MM.1S (cell line): ENCODE measurements around the gene HYAL3.

ENCODE experiments used
- DNase-seq: peaks from one replicate; pipeline ENCODE4 v3.0.0-alpha.2; 2015
- H2AFZ ChIP-seq: fragments of 300-600 bp; sonication (generic); 2 replicates; pipeline ENCODE4 v1.6.0; 2016; ENCODE audit warnings: antibody characterized with exemption, low read length
- H3F3A ChIP-seq: fragments of 300-600 bp; sonication (generic); 2 replicates; pipeline ENCODE4 v1.6.1; 2016; ENCODE audit warnings: mild to moderate bottlenecking, antibody characterized with exemption, low read length, moderate library complexity, mixed read lengths; ENCODE audit not compliant: insufficient read depth
- H3K27ac ChIP-seq: fragments of 300-600 bp; sonication (generic); 2 replicates; pipeline ENCODE4 v1.5.1; 2016; ENCODE audit warnings: mild to moderate bottlenecking, low read length
- H3K27me3 ChIP-seq: fragments of 300-600 bp; sonication (generic); replicated peaks from 2 replicates; pipeline ENCODE4 v1.6.0; 2016; ENCODE audit warnings: low read length; ENCODE audit not compliant: insufficient read depth
- H3K36me3 ChIP-seq: fragments of 300-600 bp; sonication (generic); replicated peaks from 2 replicates; pipeline ENCODE4 v1.6.1; 2016; ENCODE audit warnings: mild to moderate bottlenecking, low read length, mixed read lengths; ENCODE audit not compliant: insufficient read depth
- H3K4me1 ChIP-seq: fragments of 300-600 bp; sonication (generic); 2 replicates; pipeline ENCODE4 v1.6.1; 2016; ENCODE audit warnings: low read length, mixed read lengths
- H3K4me2 ChIP-seq: fragments of 300-600 bp; sonication (generic); 2 replicates; pipeline ENCODE4 v1.6.0; 2016; ENCODE audit warnings: low read depth, low read length
- H3K4me3 ChIP-seq: fragments of 300-600 bp; sonication (generic); 2 replicates; pipeline ENCODE4 v1.5.1; 2016; ENCODE audit warnings: low read length, mixed read lengths
- H3K79me2 ChIP-seq: fragments of 300-600 bp; sonication (generic); 2 replicates; pipeline ENCODE4 v1.6.1; 2016; ENCODE audit warnings: mixed run types, low read length, mixed read lengths
- H3K9ac ChIP-seq: fragments of 300-600 bp; sonication (generic); 2 replicates; pipeline ENCODE4 v1.6.1; 2016; ENCODE audit warnings: low read length, mixed read lengths
- H3K9me2 ChIP-seq: fragments of 300-600 bp; sonication (generic); replicated peaks from 2 replicates; pipeline ENCODE4 v1.6.1; 2016; ENCODE audit warnings: mild to moderate bottlenecking, low read length, mixed read lengths; ENCODE audit not compliant: insufficient read depth
- H3K9me3 ChIP-seq: fragments of 300-600 bp; sonication (generic); replicated peaks from 2 replicates; pipeline ENCODE4 v1.6.1; 2016; ENCODE audit warnings: mild to moderate bottlenecking, low read length, mixed read lengths; ENCODE audit not compliant: insufficient read depth
- H4K20me1 ChIP-seq: fragments of 300-600 bp; sonication (generic); 2 replicates; pipeline ENCODE4 v1.6.1; 2016; ENCODE audit warnings: mild to moderate bottlenecking, low read length, moderate library complexity, mixed read lengths; ENCODE audit not compliant: insufficient read depth
- CTCF ChIP-seq: fragments of 300-600 bp; sonication (generic); IDR thresholded peaks from 2 replicates; pipeline ENCODE4 v1.5.1; 2016; ENCODE audit warnings: antibody characterized with exemption, low read length, mixed read lengths
- EZH2 ChIP-seq: fragments of 300-600 bp; sonication (generic); optimal IDR thresholded peaks from 2 replicates; pipeline ENCODE3; 2017; ENCODE audit warnings: low read depth, mild to moderate bottlenecking, antibody characterized with exemption, low read length, mixed read lengths
- EZH2phosphoT487 ChIP-seq: fragments of 300-600 bp; sonication (generic); IDR thresholded peaks from 2 replicates; pipeline ENCODE4 v1.6.1; 2018; ENCODE audit warnings: antibody characterized with exemption, low read length

HYAL3 gene

GRCh38 chr3:50251220-50251619 lies 48.0 kb downstream of the HYAL3 start:
- Histone ChIP-seq H3K9me3 (no peaks in the 10 kb centered on the region), H4K20me1 (peaks cover 9% of the 10 kb centered on the region; the same call in 1 of the 2 replicates), H3K4me2 (no peak overlapping the region), H3K4me3 (no peak overlapping the region), H3K79me2 (peaks cover 59% of the 10 kb centered on the region), H3K36me3 (no peaks in the 10 kb centered on the region), H3K9me2 (no peaks in the 10 kb centered on the region), H3K9ac (no peak overlapping the region), H3K27me3 (no peaks in the 10 kb centered on the region), H3K4me1 (peaks cover 13% of the 10 kb centered on the region), H3K27ac (no peak overlapping the region), H2AFZ (no peak overlapping the region), H3F3A (peaks cover 11% of the 10 kb centered on the region)
- no peak for DNase-seq
- no peak for TF ChIP-seq EZH2
- no peak for TF ChIP-seq CTCF
- TF ChIP-seq EZH2phosphoT487, result no peak

GRCh38 chr3:50250514-50250913 lies 48.7 kb downstream of the HYAL3 start:
- Histone ChIP-seq H4K20me1 (peaks cover 9% of the 10 kb centered on the region; the same call in 1 of the 2 replicates), H3K27me3 (no peaks in the 10 kb centered on the region), H3K9me3 (no peaks in the 10 kb centered on the region), H3K79me2 (peaks cover 66% of the 10 kb centered on the region), H3K27ac (no peak overlapping the region), H3K4me2 (no peak overlapping the region), H3K9ac (no peak overlapping the region), H3K4me1 (peaks cover 13% of the 10 kb centered on the region), H3K36me3 (no peaks in the 10 kb centered on the region), H3F3A (peaks cover 18% of the 10 kb centered on the region), H2AFZ (no peak overlapping the region), H3K4me3 (no peak overlapping the region), H3K9me2 (no peaks in the 10 kb centered on the region)
- TF ChIP-seq EZH2phosphoT487 (no peak), CTCF (no peak), EZH2 (no peak)
- DNase-seq, result no peak

- H3K4me1 ChIP-seq, result peaks cover 13% of the 10 kb centered on the region
- no peak overlapping the region for H3K4me2 ChIP-seq
- H4K20me1 ChIP-seq, result peaks cover 9% of the 10 kb centered on the region; the same call in 1 of the 2 replicates
- no peak for TF ChIP-seq CTCF
- peaks cover 21% of the 10 kb centered on the region for H3F3A ChIP-seq
- H2AFZ ChIP-seq, result no peak overlapping the region
- no peak overlapping the region for H3K27ac ChIP-seq
- H3K9me2 ChIP-seq, result no peaks in the 10 kb centered on the region
- H3K9ac ChIP-seq, result no peak overlapping the region
- no peak for DNase-seq
- H3K36me3 ChIP-seq, result no peaks in the 10 kb centered on the region
- no peak overlapping the region for H3K4me3 ChIP-seq
- no peaks in the 10 kb centered on the region for H3K9me3 ChIP-seq
- H3K79me2 ChIP-seq, result peaks cover 75% of the 10 kb centered on the region
- no peaks in the 10 kb centered on the region for H3K27me3 ChIP-seq
Measured at GRCh38 chr3:50249457-50249856, 49.7 kb downstream of the HYAL3 start.
